ENCODE data around the gene NRG3.

NRG3 gene

DNA sequence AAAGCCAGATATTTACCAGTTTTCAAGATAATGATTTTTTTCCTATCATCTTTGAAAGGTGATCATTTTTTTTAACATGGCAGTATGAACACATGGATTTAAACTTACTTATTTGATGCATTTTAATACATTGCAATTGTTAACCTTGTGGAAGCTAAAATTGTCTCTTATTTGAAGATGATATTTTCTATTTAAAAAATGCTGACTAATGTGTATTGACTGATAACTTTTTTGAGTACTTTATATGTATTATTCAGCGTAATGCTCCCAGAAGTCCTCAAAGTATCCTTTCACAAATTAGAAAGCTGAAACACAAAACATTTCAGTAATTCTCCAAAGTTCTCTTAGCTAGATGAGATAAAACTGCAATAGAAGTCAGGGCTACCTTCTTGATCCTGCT lies 677.3 kb downstream of the NRG3 start:
- H3K36me3 Mint-ChIP-seq: no peaks in the 10 kb centered on the region
- DNase-seq (ENCODE audit: low spot score in 2 of 2) (no peak), ATAC-seq (no peak)
- H3K4me1 Mint-ChIP-seq: no peaks in the 10 kb centered on the region
- H3K9me3 Mint-ChIP-seq: peaks cover 3% of the 10 kb centered on the region
- H3K4me3 Mint-ChIP-seq: no peak overlapping the region
- no peak overlapping the region for H3K27ac Mint-ChIP-seq

- Mint-ChIP-seq H3K27ac (no peak overlapping the region), H3K4me3 (no peak overlapping the region)
- no peak for ATAC-seq
Observed at GRCh38 chr10:82554381-82554780, 679.4 kb downstream of the NRG3 start.

GRCh38 chr10:82558014-82558607 lies 683.1 kb downstream of the NRG3 start:
- peaks cover 3% of the 10 kb centered on the region for H3K9me3 Mint-ChIP-seq
- no peak overlapping the region for H3K27ac Mint-ChIP-seq
- H3K4me3 Mint-ChIP-seq: no peak overlapping the region
- no peaks in the 10 kb centered on the region for H3K4me1 Mint-ChIP-seq
- H3K36me3 Mint-ChIP-seq: no peaks in the 10 kb centered on the region
- DNase-seq (ENCODE audit: low spot score in 2 of 2) (no peak), ATAC-seq (no peak)

More at GRCh38 chr10:82554381-82554780, 679.4 kb downstream of the NRG3 start:
- no peaks in the 10 kb centered on the region for H3K36me3 Mint-ChIP-seq
- H3K4me1 Mint-ChIP-seq: no peaks in the 10 kb centered on the region
- H3K9me3 Mint-ChIP-seq: no peaks in the 10 kb centered on the region
- no peak for DNase-seq (ENCODE audit: low spot score in 2 of 2)

- peaks cover 13% of the 10 kb centered on the region for H3K9me3 Mint-ChIP-seq
- H3K4me3 Mint-ChIP-seq: no peak overlapping the region
- DNase-seq (ENCODE audit: low spot score in 2 of 2) (no peak), ATAC-seq (no peak)
- H3K36me3 Mint-ChIP-seq: no peaks in the 10 kb centered on the region
- no peaks in the 10 kb centered on the region for H3K4me1 Mint-ChIP-seq
- no peak overlapping the region for H3K27ac Mint-ChIP-seq
Observed at GRCh38 chr10:82564353-82565196, 689.6 kb downstream of the NRG3 start.

DNA sequence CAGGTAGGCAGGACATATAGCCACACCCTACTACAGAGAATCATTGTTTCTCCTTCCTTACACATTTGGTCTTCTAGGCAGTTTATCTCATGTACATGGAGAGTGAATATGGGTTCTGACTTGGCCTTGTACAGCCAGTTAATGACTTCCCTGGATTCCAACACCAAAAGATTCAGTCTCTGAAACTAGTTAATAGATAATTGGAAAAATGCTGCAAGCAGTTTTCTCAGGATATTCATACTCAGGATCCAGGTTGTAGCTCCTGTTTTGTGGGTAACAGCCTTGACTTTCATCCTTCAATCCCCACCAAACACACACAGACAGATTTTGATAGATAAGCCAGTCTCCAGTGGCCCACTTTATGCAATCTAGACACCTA lies 690.2 kb downstream of the NRG3 start:
- Mint-ChIP-seq H3K4me3 (no peak overlapping the region), H3K36me3 (no peaks in the 10 kb centered on the region), H3K9me3 (peaks cover 18% of the 10 kb centered on the region), H3K27ac (no peak overlapping the region), H3K4me1 (no peaks in the 10 kb centered on the region)
- DNase-seq (ENCODE audit: low spot score in 2 of 2) (no peak), ATAC-seq (no peak)

- peaks cover 34% of the 10 kb centered on the region for H3K9me3 Mint-ChIP-seq
- no peaks in the 10 kb centered on the region for H3K36me3 Mint-ChIP-seq
- DNase-seq (ENCODE audit: low spot score in 2 of 2) (no peak), ATAC-seq (no peak)
- no peak overlapping the region for H3K27ac Mint-ChIP-seq
- no peaks in the 10 kb centered on the region for H3K4me1 Mint-ChIP-seq
- no peak overlapping the region for H3K4me3 Mint-ChIP-seq
Observed at GRCh38 chr10:82572744-82573143, 697.8 kb downstream of the NRG3 start.

DNA sequence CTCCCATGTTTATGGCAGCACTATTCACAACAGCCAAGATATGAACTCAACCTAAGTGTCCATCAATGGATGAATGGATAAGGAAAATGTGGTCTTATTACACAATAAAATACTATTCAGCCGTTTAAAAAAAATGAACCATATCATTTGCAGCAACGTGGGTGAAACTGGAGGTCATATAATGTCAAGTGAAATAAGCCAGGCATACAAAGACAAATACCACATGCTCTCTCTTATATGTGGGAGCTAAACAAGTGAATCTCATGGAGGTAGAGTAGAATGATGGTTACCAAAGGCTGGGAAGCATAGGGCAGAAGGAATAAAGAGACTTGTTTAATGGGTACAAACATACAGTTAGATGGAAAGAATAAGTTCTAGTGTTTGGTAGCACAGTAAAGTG lies 699.1 kb downstream of the NRG3 start:
- Mint-ChIP-seq H3K4me3 (no peak overlapping the region), H3K27ac (no peak overlapping the region), H3K36me3 (no peaks in the 10 kb centered on the region), H3K9me3 (peaks cover 28% of the 10 kb centered on the region), H3K4me1 (no peaks in the 10 kb centered on the region)
- no peak for ATAC-seq
- DNase-seq (ENCODE audit: low spot score in 2 of 2): no peak

DNA sequence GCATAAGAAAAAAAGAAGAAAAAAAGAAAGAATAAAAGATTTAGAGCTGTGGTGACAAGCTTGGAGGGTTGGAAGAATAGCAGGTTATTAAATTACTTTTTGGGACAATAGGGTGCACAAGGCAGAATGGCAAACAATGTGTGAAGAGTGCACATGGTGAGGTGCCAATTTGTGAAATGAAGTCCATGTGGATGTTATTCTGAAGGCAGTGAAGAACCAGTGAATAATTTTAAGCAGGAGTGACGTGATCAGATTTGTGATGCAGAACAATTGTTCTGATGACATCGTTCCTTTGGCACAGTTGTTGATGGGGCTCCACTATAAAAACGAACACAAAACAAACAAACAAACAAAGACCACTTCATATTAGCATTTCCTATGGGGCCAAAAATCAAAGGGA lies 700.3 kb downstream of the NRG3 start:
- no peaks in the 10 kb centered on the region for H3K36me3 Mint-ChIP-seq
- peaks cover 22% of the 10 kb centered on the region for H3K9me3 Mint-ChIP-seq
- no peak overlapping the region for H3K27ac Mint-ChIP-seq
- H3K4me3 Mint-ChIP-seq: no peak overlapping the region
- no peak for DNase-seq (ENCODE audit: low spot score in 2 of 2)
- H3K4me1 Mint-ChIP-seq: no peaks in the 10 kb centered on the region
- no peak for ATAC-seq

DNA sequence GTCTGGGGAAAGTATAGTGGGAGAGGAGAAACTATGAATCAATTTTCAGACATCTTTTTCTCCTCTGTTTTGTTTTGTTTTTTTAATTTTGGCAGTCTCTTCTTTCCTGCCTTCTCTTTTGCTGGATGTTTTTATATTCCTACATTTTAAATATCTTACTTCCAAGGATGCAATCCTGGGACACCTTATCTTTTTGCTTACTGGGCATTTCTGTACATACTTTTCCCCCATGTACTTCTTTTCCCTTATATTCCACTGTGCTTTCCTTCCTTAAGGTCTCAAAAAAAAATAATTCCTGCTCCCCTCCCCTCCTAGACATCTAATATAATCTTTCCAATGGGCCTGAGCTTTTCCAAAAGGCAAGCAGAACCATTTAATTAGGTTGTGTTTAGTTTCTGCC lies 701.1 kb downstream of the NRG3 start:
- no peak overlapping the region for H3K27ac Mint-ChIP-seq
- H3K4me1 Mint-ChIP-seq: no peaks in the 10 kb centered on the region
- H3K36me3 Mint-ChIP-seq: no peaks in the 10 kb centered on the region
- DNase-seq (ENCODE audit: low spot score in 2 of 2) (no peak), ATAC-seq (no peak)
- H3K9me3 Mint-ChIP-seq: peaks cover 19% of the 10 kb centered on the region
- H3K4me3 Mint-ChIP-seq: no peak overlapping the region

DNA sequence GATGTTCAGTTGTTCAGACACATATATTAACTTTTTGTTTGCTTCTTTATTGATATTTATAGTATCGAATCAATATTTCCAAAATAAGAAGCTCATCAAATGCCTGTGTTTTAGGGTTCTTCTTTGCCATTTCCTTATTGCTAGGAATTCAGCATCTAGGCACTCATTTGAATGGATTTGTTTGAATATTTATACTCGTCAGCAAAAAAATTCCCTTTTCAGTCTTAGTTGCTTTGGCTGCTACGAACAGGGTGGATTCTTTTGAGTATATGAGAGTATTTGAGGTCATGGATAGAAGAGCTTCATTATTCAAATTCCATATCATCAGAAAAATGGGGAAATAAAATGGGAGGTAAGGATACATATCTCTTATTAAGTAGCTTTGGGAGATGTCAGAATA lies 706.9 kb downstream of the NRG3 start:
- H3K4me3 Mint-ChIP-seq: no peak overlapping the region
- DNase-seq (ENCODE audit: low spot score in 2 of 2) (no peak), ATAC-seq (no peak)
- H3K9me3 Mint-ChIP-seq: peaks cover 10% of the 10 kb centered on the region
- no peak overlapping the region for H3K27ac Mint-ChIP-seq
- H3K4me1 Mint-ChIP-seq: no peaks in the 10 kb centered on the region
- no peaks in the 10 kb centered on the region for H3K36me3 Mint-ChIP-seq

- no peak for ATAC-seq
- no peak overlapping the region for H3K4me3 Mint-ChIP-seq
- DNase-seq (ENCODE audit: low spot score in 2 of 2): no peak
- no peaks in the 10 kb centered on the region for H3K36me3 Mint-ChIP-seq
- H3K9me3 Mint-ChIP-seq: peaks cover 6% of the 10 kb centered on the region
- H3K27ac Mint-ChIP-seq: no peak overlapping the region
- no peaks in the 10 kb centered on the region for H3K4me1 Mint-ChIP-seq
Observed at GRCh38 chr10:82591421-82591820, 716.4 kb downstream of the NRG3 start.

- no peak for ATAC-seq
- no peak overlapping the region for H3K4me3 Mint-ChIP-seq
- H3K9me3 Mint-ChIP-seq: peaks cover 16% of the 10 kb centered on the region
- no peak for DNase-seq (ENCODE audit: low spot score in 2 of 2)
- H3K36me3 Mint-ChIP-seq: no peaks in the 10 kb centered on the region
- H3K27ac Mint-ChIP-seq: no peak overlapping the region
- H3K4me1 Mint-ChIP-seq: no peaks in the 10 kb centered on the region
Observed at GRCh38 chr10:82597840-82598239, 722.8 kb downstream of the NRG3 start.

GRCh38 chr10:82609845-82610244 lies 734.9 kb downstream of the NRG3 start:
- Mint-ChIP-seq H3K4me1 (no peaks in the 10 kb centered on the region), H3K4me3 (no peak overlapping the region), H3K36me3 (no peaks in the 10 kb centered on the region), H3K27ac (no peak overlapping the region), H3K9me3 (peaks cover 17% of the 10 kb centered on the region)
- no peak for ATAC-seq
- DNase-seq (ENCODE audit: low spot score in 2 of 2): no peak

DNA sequence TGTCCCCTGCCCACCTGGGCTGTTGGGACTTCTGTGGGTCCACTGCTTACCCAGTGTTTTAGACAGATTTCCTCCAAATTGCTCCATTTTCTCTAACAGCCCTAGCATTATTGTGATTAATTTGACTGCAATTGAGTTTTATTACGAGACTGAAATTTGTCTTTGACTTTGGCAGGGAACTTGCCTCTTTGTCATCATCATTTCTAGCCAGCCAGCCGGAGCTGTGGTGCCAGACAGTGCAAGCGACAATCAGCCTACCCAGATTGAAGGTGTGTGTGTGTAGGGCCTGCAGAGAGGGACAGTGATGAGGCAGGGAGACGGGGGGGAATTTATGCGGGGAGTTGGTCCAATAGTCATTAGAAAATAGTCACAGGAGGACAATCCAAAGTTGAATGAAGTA lies 743.0 kb downstream of the NRG3 start:
- ATAC-seq: no peak
- Mint-ChIP-seq H3K36me3 (no peaks in the 10 kb centered on the region), H3K4me1 (no peaks in the 10 kb centered on the region), H3K4me3 (no peak overlapping the region), H3K27ac (no peak overlapping the region), H3K9me3 (peaks cover 8% of the 10 kb centered on the region)
- no peak for DNase-seq (ENCODE audit: low spot score in 2 of 2)

DNA sequence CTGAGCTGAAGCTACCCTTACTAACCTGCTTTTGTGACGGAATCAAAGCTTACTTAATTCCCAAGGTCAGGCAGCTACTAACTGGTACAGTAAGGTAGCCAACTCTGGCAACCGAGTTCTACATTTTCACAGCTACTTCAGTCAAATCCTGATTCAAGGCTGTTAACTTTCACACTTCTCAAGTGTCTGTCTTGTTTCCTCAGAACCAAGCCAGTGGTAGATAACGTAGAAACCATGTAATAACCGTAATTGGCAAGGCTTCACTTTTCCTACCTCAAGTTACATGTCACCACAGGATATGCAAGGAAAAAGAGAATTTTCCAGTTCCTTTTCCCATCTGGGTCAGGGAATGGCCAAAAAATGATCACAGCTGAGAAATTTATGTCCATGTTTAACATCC lies 746.7 kb downstream of the NRG3 start:
- no peak overlapping the region for H3K4me3 Mint-ChIP-seq
- DNase-seq (ENCODE audit: low spot score in 2 of 2) (no peak), ATAC-seq (no peak)
- H3K4me1 Mint-ChIP-seq: no peaks in the 10 kb centered on the region
- no peak overlapping the region for H3K27ac Mint-ChIP-seq
- H3K36me3 Mint-ChIP-seq: no peaks in the 10 kb centered on the region
- H3K9me3 Mint-ChIP-seq: peaks cover 11% of the 10 kb centered on the region

- Mint-ChIP-seq H3K36me3 (no peaks in the 10 kb centered on the region), H3K4me3 (no peak overlapping the region), H3K4me1 (no peaks in the 10 kb centered on the region), H3K9me3 (peaks cover 7% of the 10 kb centered on the region), H3K27ac (no peak overlapping the region)
- no peak for ATAC-seq
- DNase-seq (ENCODE audit: low spot score in 2 of 2): no peak
Observed at GRCh38 chr10:82622479-82622878, 747.5 kb downstream of the NRG3 start.
